ENCODE measurements around the gene SESN1.

GRCh38 chr6:109027964-109028363, 66.7 kb downstream of the SESN1 start:
- TF ChIP-seq, protein P1, sequence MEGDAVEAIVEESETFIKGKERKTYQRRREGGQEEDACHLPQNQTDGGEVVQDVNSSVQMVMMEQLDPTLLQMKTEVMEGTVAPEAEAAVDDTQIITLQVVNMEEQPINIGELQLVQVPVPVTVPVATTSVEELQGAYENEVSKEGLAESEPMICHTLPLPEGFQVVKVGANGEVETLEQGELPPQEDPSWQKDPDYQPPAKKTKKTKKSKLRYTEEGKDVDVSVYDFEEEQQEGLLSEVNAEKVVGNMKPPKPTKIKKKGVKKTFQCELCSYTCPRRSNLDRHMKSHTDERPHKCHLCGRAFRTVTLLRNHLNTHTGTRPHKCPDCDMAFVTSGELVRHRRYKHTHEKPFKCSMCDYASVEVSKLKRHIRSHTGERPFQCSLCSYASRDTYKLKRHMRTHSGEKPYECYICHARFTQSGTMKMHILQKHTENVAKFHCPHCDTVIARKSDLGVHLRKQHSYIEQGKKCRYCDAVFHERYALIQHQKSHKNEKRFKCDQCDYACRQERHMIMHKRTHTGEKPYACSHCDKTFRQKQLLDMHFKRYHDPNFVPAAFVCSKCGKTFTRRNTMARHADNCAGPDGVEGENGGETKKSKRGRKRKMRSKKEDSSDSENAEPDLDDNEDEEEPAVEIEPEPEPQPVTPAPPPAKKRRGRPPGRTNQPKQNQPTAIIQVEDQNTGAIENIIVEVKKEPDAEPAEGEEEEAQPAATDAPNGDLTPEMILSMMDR (conservative IDR thresholded peaks at IDR 0.05 in 1 of 2, IDR thresholded peaks at IDR 0.05 in 1 of 2; ENCODE audit: extremely low read depth in 1 of 2, insufficient read depth in 1 of 2, low read depth in 1 of 2, low read length in 2 of 2): no peak
- TF ChIP-seq EZH2 (IDR thresholded peaks at IDR 0.05; ENCODE audit: borderline replicate concordance, low read length): no peak

Data from mammary epithelial cell (primary cell).